ENCODE data around the gene GNPAT. TPM values are rescaled to one million over a fixed set of nuclear protein-coding genes. Genes with fewer than 3 reads are reported as not detected.

GNPAT gene
- total RNA-seq, 1 experiment from 2014 or later = 42.8 TPM

GRCh38 chr1:231315887-231316286, 74.9 kb downstream of the GNPAT start:
- BruUV-seq (replicated peaks) = no TSS peak
- Histone ChIP-seq H3K4me2 (ENCODE audit: low read length) (no peak overlapping the region), H3K27ac (ENCODE audit: low read depth, low read length) (no peak overlapping the region), H3K4me3 (replicated peaks in 1 of 2; ENCODE audit: low read depth in 1 of 2, low read length in 2 of 2) (no peak overlapping the region), H2AFZ (ENCODE audit: low read depth, low read length, poor library complexity, severe bottlenecking) (peak overlapping the region; percentile 73), H3K9me3 (ENCODE audit: control insufficient read depth in 1 of 2, insufficient read depth in 1 of 2, low read depth in 1 of 2, low read length in 2 of 2) (no peaks in the 10 kb centered on the region), H3K9ac (ENCODE audit: low read length) (no peak overlapping the region), H3K4me1 (ENCODE audit: control insufficient read depth in 1 of 2, insufficient read depth in 2 of 2, low read length in 2 of 2) (peaks cover 0 to 3% of the 10 kb centered on the region in 2 experiments; a peak in 2 of 4 replicates), H4K20me1 (ENCODE audit: insufficient read depth) (no peaks in the 10 kb centered on the region), H3K9me2 (ENCODE audit: insufficient read depth) (no peaks in the 10 kb centered on the region), H3K27me3 (ENCODE audit: insufficient read depth, low read length) (no peaks in the 10 kb centered on the region), H3K79me2 (ENCODE audit: insufficient read depth, low read length) (no peaks in the 10 kb centered on the region), H3K36me3 (ENCODE audit: control insufficient read depth in 1 of 2, insufficient read depth in 2 of 2, low read length in 2 of 2) (no peaks in the 10 kb centered on the region)
- CTCF ChIA-PET = interaction anchor here (0.8 to 1.6 kb wide), 3 partner anchors 12 to 276 kb away, joined by 3 to 4 read pairs (median 3); partner anchors contain the start of genes EXOC8 and SPRTN
- DNase-seq (ENCODE audit: low read depth, low spot score) (peak; percentile 44), ATAC-seq (peak; percentile 99)
- TF ChIP-seq CTCF (IDR thresholded peaks at IDR 0.05 in 2 of 3, conservative IDR thresholded peaks at IDR 0.05 in 1 of 3; ENCODE audit: borderline replicate concordance in 1 of 3, insufficient read depth in 1 of 3, low read depth in 2 of 3, low read length in 2 of 3) (peak; percentile 70 to 85 (median 80)), ZNF274 (IDR thresholded peaks at IDR 0.05; ENCODE audit: low read depth, low read length) (no peak), EGR1 (IDR thresholded peaks at IDR 0.05; ENCODE audit: low read depth) (no peak), RAD21 (IDR thresholded peaks at IDR 0.05; ENCODE audit: low read depth) (peak; percentile 80)
- POLR2A ChIA-PET = no interaction called here
- intact Hi-C loops (cut with micrococcal nuclease) = loop anchor here (1.0 kb wide), 2 partner anchors 274 to 288 kb away; no protein-coding TSS in a partner anchor
- RAD21 ChIA-PET (ENCODE audit: low non-redundant PET in 1 of 2, low total read pairs in 2 of 2, uncharacterized antibody in 2 of 2, unreplicated experiment in 2 of 2) = interaction anchor here in 1 of 2 experiments (0.7 kb wide), 1 partner anchor 351 kb away, joined by 3 read pairs; no protein-coding TSS in a partner anchor

GRCh38 chr1:231317306-231318014, 76.4 kb downstream of the GNPAT start:
- Histone ChIP-seq H2AFZ (ENCODE audit: low read depth, low read length, poor library complexity, severe bottlenecking) (no peak overlapping the region), H4K20me1 (ENCODE audit: insufficient read depth) (no peaks in the 10 kb centered on the region), H3K4me1 (ENCODE audit: control insufficient read depth in 1 of 2, insufficient read depth in 2 of 2, low read length in 2 of 2) (peaks cover 0 to 3% of the 10 kb centered on the region in 2 experiments; a peak in 2 of 4 replicates), H3K9me2 (ENCODE audit: insufficient read depth) (no peaks in the 10 kb centered on the region), H3K27me3 (ENCODE audit: insufficient read depth, low read length) (no peaks in the 10 kb centered on the region), H3K9me3 (ENCODE audit: control insufficient read depth in 1 of 2, insufficient read depth in 1 of 2, low read depth in 1 of 2, low read length in 2 of 2) (no peaks in the 10 kb centered on the region), H3K4me2 (ENCODE audit: low read length) (no peak overlapping the region), H3K36me3 (ENCODE audit: control insufficient read depth in 1 of 2, insufficient read depth in 2 of 2, low read length in 2 of 2) (no peaks in the 10 kb centered on the region), H3K27ac (ENCODE audit: low read depth, low read length) (no peak overlapping the region), H3K4me3 (replicated peaks in 1 of 2; ENCODE audit: low read depth in 1 of 2, low read length in 2 of 2) (no peak overlapping the region), H3K9ac (ENCODE audit: low read length) (no peak overlapping the region), H3K79me2 (ENCODE audit: insufficient read depth, low read length) (no peaks in the 10 kb centered on the region)
- no peak for DNase-seq (ENCODE audit: low read depth, low spot score)
- intact Hi-C loops (cut with micrococcal nuclease) = no loop called here
- POLR2A ChIA-PET = no interaction called here
- no peak for ATAC-seq
- CTCF ChIA-PET = interaction anchor here (1.6 kb wide), 1 partner anchor 288 kb away, joined by 3 read pairs; no protein-coding TSS in a partner anchor
- no TSS peak for BruUV-seq (replicated peaks)
- RAD21 ChIA-PET (ENCODE audit: low non-redundant PET in 1 of 2, low total read pairs in 2 of 2, uncharacterized antibody in 2 of 2, unreplicated experiment in 2 of 2) = interaction anchor here in 1 of 2 experiments (0.6 kb wide), 1 partner anchor 46 kb away, joined by 3 read pairs; no protein-coding TSS in a partner anchor
- TF ChIP-seq ELF1 (IDR thresholded peaks at IDR 0.05; ENCODE audit: borderline replicate concordance, low read depth) = no peak
- TF ChIP-seq CEBPB (IDR thresholded peaks at IDR 0.05; ENCODE audit: low read depth) = no peak
- no peak for TF ChIP-seq JUND (IDR thresholded peaks at IDR 0.05)
- TF ChIP-seq RAD21 (IDR thresholded peaks at IDR 0.05; ENCODE audit: low read depth) = no peak
- TF ChIP-seq SIN3A (IDR thresholded peaks at IDR 0.05; ENCODE audit: low read depth) = no peak
- no peak for TF ChIP-seq SP1 (IDR thresholded peaks at IDR 0.05; ENCODE audit: low read depth)
- TF ChIP-seq EZH2 (IDR thresholded peaks at IDR 0.05) = no peak
- no peak for TF ChIP-seq YY1 (IDR thresholded peaks at IDR 0.05; ENCODE audit: extremely low read depth, insufficient replicate concordance, low read depth, low read length)
- TF ChIP-seq EGR1 (IDR thresholded peaks at IDR 0.05; ENCODE audit: low read depth) = no peak
- no peak for TF ChIP-seq ZFX (IDR thresholded peaks at IDR 0.05)
- TF ChIP-seq ZNF274 (IDR thresholded peaks at IDR 0.05; ENCODE audit: low read depth, low read length) = no peak
- TF ChIP-seq POLR2AphosphoS5 (IDR thresholded peaks at IDR 0.05; ENCODE audit: low read depth, low read length) = no peak
- TF ChIP-seq, protein P1, sequence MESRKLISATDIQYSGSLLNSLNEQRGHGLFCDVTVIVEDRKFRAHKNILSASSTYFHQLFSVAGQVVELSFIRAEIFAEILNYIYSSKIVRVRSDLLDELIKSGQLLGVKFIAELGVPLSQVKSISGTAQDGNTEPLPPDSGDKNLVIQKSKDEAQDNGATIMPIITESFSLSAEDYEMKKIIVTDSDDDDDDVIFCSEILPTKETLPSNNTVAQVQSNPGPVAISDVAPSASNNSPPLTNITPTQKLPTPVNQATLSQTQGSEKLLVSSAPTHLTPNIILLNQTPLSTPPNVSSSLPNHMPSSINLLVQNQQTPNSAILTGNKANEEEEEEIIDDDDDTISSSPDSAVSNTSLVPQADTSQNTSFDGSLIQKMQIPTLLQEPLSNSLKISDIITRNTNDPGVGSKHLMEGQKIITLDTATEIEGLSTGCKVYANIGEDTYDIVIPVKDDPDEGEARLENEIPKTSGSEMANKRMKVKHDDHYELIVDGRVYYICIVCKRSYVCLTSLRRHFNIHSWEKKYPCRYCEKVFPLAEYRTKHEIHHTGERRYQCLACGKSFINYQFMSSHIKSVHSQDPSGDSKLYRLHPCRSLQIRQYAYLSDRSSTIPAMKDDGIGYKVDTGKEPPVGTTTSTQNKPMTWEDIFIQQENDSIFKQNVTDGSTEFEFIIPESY (IDR thresholded peaks at IDR 0.05; ENCODE audit: extremely low read depth, insufficient replicate concordance, low read length) = no peak
- TF ChIP-seq MAX (IDR thresholded peaks at IDR 0.05) = no peak
